Testis (tissue), 3 donors: ENCODE measurements around the gene CUL1. TPM values are rescaled to one million over a fixed set of nuclear protein-coding genes. Genes with fewer than 3 reads are reported as not detected.

Source experiments
- DNase-seq: peaks from one replicate; pipeline ENCODE4 v3.0.0-alpha.2; 2019
- H3K27ac ChIP-seq, 2 donors: fragments of 200-600 bp; sonication (generic); one replicate each; pipeline ENCODE4 v1.5.1; 2019
- H3K27me3 ChIP-seq: fragments of 200-600 bp; sonication (generic); one replicate; pipeline ENCODE4 v1.5.1; 2019
- H3K36me3 ChIP-seq: fragments of 200-600 bp; sonication (generic); one replicate; pipeline ENCODE4 v1.5.1; 2017; ENCODE audit warnings: low read depth; ENCODE audit errors: missing control alignments
- H3K4me1 ChIP-seq: fragments of 200-600 bp; sonication (generic); one replicate; pipeline ENCODE4 v1.5.1; 2019
- H3K4me3 ChIP-seq, 2 donors: fragments of 200-600 bp; sonication (generic); one replicate each; pipeline ENCODE4 v1.5.1; 2017 to 2019
- H3K9me3 ChIP-seq: fragments of 200-600 bp; sonication (generic); one replicate; pipeline ENCODE4 v1.5.1; 2017
- CTCF ChIP-seq, 3 experiments: fragments of 450-650 bp in 2 of 3; fragments of 200-600 bp in 1 of 3; sonication (generic) in 1 of 3; IDR thresholded peaks; one replicate each; pipeline ENCODE4 v1.5.1; 2016 to 2019; ENCODE audit warnings: antibody characterized with exemption in 3 of 3, mild to moderate bottlenecking in 2 of 3, moderate library complexity in 1 of 3
- POLR2A ChIP-seq: fragments of 450-650 bp; IDR thresholded peaks from one replicate; pipeline ENCODE4 v1.6.1; 2017; ENCODE audit warnings: antibody characterized with exemption, mild to moderate bottlenecking, moderate library complexity
- WGBS, 2 donors: methylation state at CpG; one replicate each; pipeline ENCODE4 v1.1.5; 2018; 5-methylcytosine and 5-hydroxymethylcytosine counted together
- intact Hi-C: fragments of 100-400 bp; cut with DNase I; formaldehyde crosslinking; loops from one replicate; pipeline ENCODE4 v1.15.1; 2023; ENCODE audit warnings: low total_unique reads
- polyA plus RNA-seq: library from polyadenylated mRNA; stranded (reverse); fragments of 350-450 nt; fragmentation: Illumina TruSeq; extraction: RNeasy Lipid Tissue Mini Kit (QIAGEN cat#74804); gene quantifications from one replicate; pipeline ENCODE4 v1.2.3, GENCODE V29; 2014; ENCODE audit warnings: low read depth, low replicate concordance; ENCODE audit not compliant: insufficient read depth
- total RNA-seq, 2 donors: library from RNA; depleted of rRNA; stranded (reverse); fragments of >200 nt; gene quantifications; one replicate each; pipeline ENCODE4 v1.2.3, GENCODE V29; 2016

Gene CUL1
- total and polyA plus RNA-seq, 3 donors from 2014 or later: 151 to 206 (median 161) TPM

GRCh38 chr7:148787571-148788295 is 89.0 kb downstream of the CUL1 start:
- Histone ChIP-seq H3K9me3 (no peaks in the 10 kb centered on the region), H3K4me1 (no peaks in the 10 kb centered on the region), H3K36me3 (no peaks in the 10 kb centered on the region), H3K4me3 (no peak overlapping the region), H3K27me3 (no peaks in the 10 kb centered on the region), H3K27ac (no peak overlapping the region)
- TF ChIP-seq POLR2A (no peak), CTCF (IDR thresholded peaks at IDR 0.05) (no peak)
- WGBS, 2 donors: 83 to 91% methylated on average over 13 to 14 of the region's 14 CpGs
- intact Hi-C loops: no loop called here
- DNase-seq: no peak

GRCh38 chr7:148789220-148789619 is 90.5 kb downstream of the CUL1 start:
- TF ChIP-seq POLR2A (no peak), CTCF (IDR thresholded peaks at IDR 0.05) (no peak)
- intact Hi-C loops: no loop called here

GRCh38 chr7:148790131-148790726 is 91.5 kb downstream of the CUL1 start:
- H3K36me3 ChIP-seq: no peaks in the 10 kb centered on the region
- H3K4me3 ChIP-seq: no peak overlapping the region
- 81 to 83% methylated on average over 8 of the region's 8 CpGs for WGBS, 2 donors
- H3K4me1 ChIP-seq: no peaks in the 10 kb centered on the region
- H3K27me3 ChIP-seq: no peaks in the 10 kb centered on the region
- DNase-seq: no peak
- intact Hi-C loops: no loop called here
- no peak overlapping the region for H3K27ac ChIP-seq
- no peaks in the 10 kb centered on the region for H3K9me3 ChIP-seq
- TF ChIP-seq POLR2A (no peak), CTCF (IDR thresholded peaks at IDR 0.05) (no peak)

More at GRCh38 chr7:148789220-148789619, 90.5 kb downstream of the CUL1 start:
- Histone ChIP-seq H3K27ac (no peak overlapping the region), H3K4me1 (no peaks in the 10 kb centered on the region), H3K36me3 (no peaks in the 10 kb centered on the region), H3K9me3 (no peaks in the 10 kb centered on the region), H3K27me3 (no peaks in the 10 kb centered on the region), H3K4me3 (no peak overlapping the region)
- no peak for DNase-seq
- WGBS, 2 donors: 87 to 91% methylated on average over 7 of the region's 7 CpGs

GRCh38 chr7:148790850-148791249 is 92.1 kb downstream of the CUL1 start:
- no peak for TF ChIP-seq POLR2A
- no peak for TF ChIP-seq CTCF (IDR thresholded peaks at IDR 0.05)
- 96 to 97% methylated on average over 2 of the region's 2 CpGs for WGBS, 2 donors
- Histone ChIP-seq H3K27ac (no peak overlapping the region), H3K4me3 (no peak overlapping the region), H3K4me1 (no peaks in the 10 kb centered on the region), H3K9me3 (no peaks in the 10 kb centered on the region), H3K36me3 (no peaks in the 10 kb centered on the region), H3K27me3 (no peaks in the 10 kb centered on the region)
- no peak for DNase-seq
- intact Hi-C loops: no loop called here
